Right lobe of liver (tissue), 6 donors: Measurements from ENCODE around the gene PPP1R3F. TPM values are rescaled to one million over a fixed set of nuclear protein-coding genes. Genes with fewer than 3 reads are reported as not detected.

Experiments
- ATAC-seq, 4 donors: fragments of 200-7000 bp; cut with Tn5 transposase; one replicate each; pipeline ENCODE4 v1.9.1; 2020; ENCODE audit warnings: mild to moderate bottlenecking in 4 of 4, moderate library complexity in 4 of 4
- DNase-seq, 3 donors: peaks; one replicate each; pipeline ENCODE4 v3.0.0-alpha.2; 2020
- H3K27ac ChIP-seq, 3 donors: fragments of 200-600 bp; one replicate each; pipeline ENCODE4 v1.8.0; 2022
- H3K27me3 ChIP-seq, 2 donors: fragments of 200-600 bp; one replicate each; pipeline ENCODE4 v1.8.0; 2022
- H3K36me3 ChIP-seq, 4 donors: fragments of 200-600 bp; sonication (generic) in 1 of 4; one replicate each; pipeline versions ENCODE4 v1.5.1 to v1.8.0; 2017 to 2022; ENCODE audit warnings: control low read depth in 1 of 4
- H3K4me1 ChIP-seq, 4 donors: fragments of 200-600 bp; sonication (generic) in 1 of 4; one replicate each; pipeline versions ENCODE4 v1.5.1 to v1.8.0; 2017 to 2022; ENCODE audit warnings: control low read depth in 1 of 4
- H3K4me3 ChIP-seq, 3 donors: fragments of 200-600 bp; one replicate each; pipeline ENCODE4 v1.8.0; 2022
- H3K9me3 ChIP-seq, 4 donors: fragments of 200-600 bp; sonication (generic) in 1 of 4; one replicate each; pipeline versions ENCODE4 v1.5.1 to v1.8.0; 2017 to 2022; ENCODE audit warnings: control low read depth in 1 of 4
- POLR2A ChIP-seq: fragments of 450-650 bp; IDR thresholded peaks from one replicate; pipeline ENCODE4 v1.6.1; 2017; ENCODE audit warnings: antibody characterized with exemption, mild to moderate bottlenecking
- WGBS: methylation state at CpG from one replicate; pipeline ENCODE4 v1.1.6; 2018; ENCODE audit warnings: low coverage, low lambda C conversion rate; ENCODE audit not compliant: insufficient coverage; ENCODE audit errors: missing lambda C conversion rate; 5-methylcytosine and 5-hydroxymethylcytosine counted together
- intact Hi-C, 2 donors: fragments of 100-400 bp; cut with DNase I; formaldehyde crosslinking; loops; one replicate each; pipeline versions ENCODE4 v1.11.2 to v1.14.1; 2022
- total RNA-seq, 6 experiments: library from RNA; depleted of rRNA in 2 of 6; stranded (reverse); fragments of >200 nt in 2 of 6; fragmentation: NEBNext Ultra II Directional in 3 of 6; extraction: Animal tissue kit (Norgen Biotek cat#: 25700) in 3 of 6; gene quantifications; one replicate each; pipeline versions ENCODE4 v1.1.0 to v1.2.4, GENCODE V29; 2016 to 2023
- TF ChIP-seq, protein P1 (sequence below), 4 donors: fragments of 200-600 bp in 3 of 4; fragments of 450-650 bp in 1 of 4; IDR thresholded peaks; one replicate each; pipeline versions ENCODE4 v1.5.1 to v1.8.0; 2016 to 2022; ENCODE audit warnings: antibody characterized with exemption in 4 of 4, mild to moderate bottlenecking in 2 of 4
- donor health status: DM: no; HTN: yes; CAD: no.
- donor health status: DM: no; HTN: no; CAD: no.
- donor health status: DM: no; HTN: no; CAD: no.
- donor health status: DM: no; HTN: yes; CAD: no.
- donor health status: DM: no; HTN: yes; CAD: no.

Gene PPP1R3F
- total RNA-seq, 6 experiments from 2014 or later = 1.6 to 4.0 (median 2.2) TPM

DNA sequence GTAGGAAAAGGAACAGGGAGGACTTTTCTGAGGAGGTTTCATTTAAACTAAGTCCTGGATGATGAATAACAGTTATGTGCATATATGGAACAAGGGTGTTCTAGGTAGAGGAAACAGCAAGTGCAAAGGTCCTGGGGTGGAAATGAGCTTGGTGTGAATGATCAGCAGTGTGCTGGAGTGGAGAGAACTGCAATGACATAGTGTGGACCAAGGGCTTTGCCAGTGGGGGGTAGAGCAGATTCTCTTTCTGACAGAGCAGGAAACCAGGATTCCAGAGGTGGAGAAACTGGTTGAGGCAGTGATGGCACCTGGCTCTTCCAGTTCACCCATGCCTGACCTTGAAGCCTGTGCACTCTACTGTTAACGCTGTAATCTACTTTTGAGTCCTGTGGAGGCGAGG lies 1.7 kb downstream of the PPP1R3F start:
- no peaks in the 10 kb centered on the region for H3K27me3 ChIP-seq
- no peaks in the 10 kb centered on the region for H3K36me3 ChIP-seq
- no peak for ATAC-seq
- intact Hi-C loops = no loop called here
- TF ChIP-seq, protein P1, sequence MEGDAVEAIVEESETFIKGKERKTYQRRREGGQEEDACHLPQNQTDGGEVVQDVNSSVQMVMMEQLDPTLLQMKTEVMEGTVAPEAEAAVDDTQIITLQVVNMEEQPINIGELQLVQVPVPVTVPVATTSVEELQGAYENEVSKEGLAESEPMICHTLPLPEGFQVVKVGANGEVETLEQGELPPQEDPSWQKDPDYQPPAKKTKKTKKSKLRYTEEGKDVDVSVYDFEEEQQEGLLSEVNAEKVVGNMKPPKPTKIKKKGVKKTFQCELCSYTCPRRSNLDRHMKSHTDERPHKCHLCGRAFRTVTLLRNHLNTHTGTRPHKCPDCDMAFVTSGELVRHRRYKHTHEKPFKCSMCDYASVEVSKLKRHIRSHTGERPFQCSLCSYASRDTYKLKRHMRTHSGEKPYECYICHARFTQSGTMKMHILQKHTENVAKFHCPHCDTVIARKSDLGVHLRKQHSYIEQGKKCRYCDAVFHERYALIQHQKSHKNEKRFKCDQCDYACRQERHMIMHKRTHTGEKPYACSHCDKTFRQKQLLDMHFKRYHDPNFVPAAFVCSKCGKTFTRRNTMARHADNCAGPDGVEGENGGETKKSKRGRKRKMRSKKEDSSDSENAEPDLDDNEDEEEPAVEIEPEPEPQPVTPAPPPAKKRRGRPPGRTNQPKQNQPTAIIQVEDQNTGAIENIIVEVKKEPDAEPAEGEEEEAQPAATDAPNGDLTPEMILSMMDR (IDR thresholded peaks at IDR 0.05) = no peak
- no peak for TF ChIP-seq POLR2A
- H3K4me3 ChIP-seq = no peak overlapping the region
- H3K27ac ChIP-seq = no peak overlapping the region
- no peaks in the 10 kb centered on the region for H3K9me3 ChIP-seq
- WGBS = no CpG with 5 or more reads among the region's 2 CpGs
- H3K4me1 ChIP-seq = peaks cover 0 to 15% (median 0%) of the 10 kb centered on the region in 4 donors
- DNase-seq = no peak

DNA sequence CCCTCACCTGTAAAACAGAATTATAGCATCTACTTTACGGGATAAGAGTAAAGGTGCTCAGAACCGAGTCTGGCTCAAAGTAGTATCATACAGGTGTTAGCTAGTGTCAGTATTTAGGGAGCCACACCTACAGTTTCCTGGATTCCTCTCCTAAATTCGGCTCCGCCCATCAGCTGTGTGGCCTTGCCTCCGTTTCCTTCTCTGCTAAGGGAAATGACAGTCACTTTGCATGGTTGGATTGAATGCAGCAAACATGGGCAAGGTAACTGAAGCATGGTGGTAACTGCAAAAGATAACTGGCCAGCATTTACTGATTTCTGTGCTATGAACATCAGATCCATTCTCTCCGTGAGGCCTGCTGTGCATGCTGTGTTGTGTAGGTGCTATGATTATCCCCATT lies 2.8 kb downstream of the PPP1R3F start:
- no peaks in the 10 kb centered on the region for H3K27me3 ChIP-seq
- no peak overlapping the region for H3K27ac ChIP-seq
- no peak for TF ChIP-seq POLR2A
- TF ChIP-seq, protein P1 (IDR thresholded peaks at IDR 0.05) = no peak
- H3K4me1 ChIP-seq = peaks cover 0 to 15% (median 0%) of the 10 kb centered on the region in 4 donors
- no peaks in the 10 kb centered on the region for H3K36me3 ChIP-seq
- no peak for DNase-seq
- intact Hi-C loops = no loop called here
- H3K9me3 ChIP-seq = no peaks in the 10 kb centered on the region
- WGBS = 42% methylated on average over 5 of the region's 6 CpGs
- no peak overlapping the region for H3K4me3 ChIP-seq
- no peak for ATAC-seq

DNA sequence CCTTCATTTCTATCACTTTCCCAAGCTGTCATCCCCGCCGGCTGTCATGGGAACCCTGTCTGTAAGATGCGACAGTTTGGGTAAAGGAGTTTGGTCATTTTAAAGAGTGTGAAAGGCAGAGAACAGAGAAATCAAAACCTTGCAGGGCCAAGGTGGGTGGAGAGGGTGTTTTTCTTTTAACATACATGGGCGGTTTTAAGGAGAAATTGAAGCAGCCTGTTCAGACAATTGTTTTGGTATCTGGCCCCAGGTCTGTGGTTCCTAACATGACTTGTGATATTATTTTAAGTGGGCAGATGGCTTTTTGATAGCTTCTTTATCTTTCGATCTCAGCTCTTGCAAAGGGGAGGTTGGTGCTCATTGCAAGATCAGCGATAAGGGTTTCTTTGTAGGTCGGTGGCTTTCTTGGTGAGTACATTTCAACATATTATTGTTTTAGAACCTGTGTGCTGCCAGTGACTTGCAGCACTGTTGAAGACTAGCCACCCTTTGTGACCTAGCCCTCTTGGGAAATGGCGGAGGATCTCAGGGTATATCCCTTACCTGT lies 3.7 kb downstream of the PPP1R3F start:
- no peak for TF ChIP-seq POLR2A
- TF ChIP-seq, protein P1 (IDR thresholded peaks at IDR 0.05) = no peak
- no peaks in the 10 kb centered on the region for H3K9me3 ChIP-seq
- 62% methylated on average over 7 of the region's 8 CpGs for WGBS
- no peaks in the 10 kb centered on the region for H3K36me3 ChIP-seq
- H3K27me3 ChIP-seq = no peaks in the 10 kb centered on the region
- H3K27ac ChIP-seq = no peak overlapping the region
- no peak for DNase-seq
- intact Hi-C loops = no loop called here
- peaks cover 0 to 15% (median 0%) of the 10 kb centered on the region in 4 donors for H3K4me1 ChIP-seq
- H3K4me3 ChIP-seq = no peak overlapping the region
- no peak for ATAC-seq

DNA sequence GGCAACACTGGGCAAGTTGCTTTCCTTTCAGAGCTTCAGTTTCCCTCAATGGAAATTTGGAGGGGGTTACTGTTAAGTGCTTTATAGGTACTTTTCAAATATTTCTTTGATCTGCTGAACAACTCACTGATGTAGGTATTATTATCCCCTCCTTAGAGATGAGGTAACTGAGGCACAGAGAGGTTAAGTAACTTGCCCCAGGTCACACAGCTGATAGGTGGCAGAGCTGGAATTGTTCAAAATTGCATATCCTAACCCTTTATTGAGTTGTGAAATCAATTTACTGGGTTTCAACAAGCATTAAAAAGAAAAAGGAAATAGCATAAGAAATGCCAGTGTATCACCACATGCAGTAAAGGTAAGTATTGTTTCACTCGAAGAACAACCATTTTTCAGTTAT lies 6.6 kb downstream of the PPP1R3F start:
- ATAC-seq (no peak), DNase-seq (no peak)
- intact Hi-C loops = no loop called here
- Histone ChIP-seq H3K4me1 (peaks cover 0 to 7% (median 0%) of the 10 kb centered on the region in 4 donors), H3K36me3 (no peaks in the 10 kb centered on the region), H3K9me3 (no peaks in the 10 kb centered on the region), H3K27ac (no peak overlapping the region), H3K4me3 (no peak overlapping the region), H3K27me3 (no peaks in the 10 kb centered on the region)
- TF ChIP-seq, protein P1 (IDR thresholded peaks at IDR 0.05) = no peak
- TF ChIP-seq POLR2A = no peak
- 45% methylated on average over 1 of the region's 1 CpG for WGBS
